ENCODE results near the gene KCNIP1. TPM values are rescaled to one million over a fixed set of nuclear protein-coding genes. Genes with fewer than 3 reads are reported as not detected.

The KCNIP1 gene
- total and polyA plus RNA-seq, 10 of the 15 experiments (the other 5 are each of a cell fraction or from before 2014, with no cell fraction given), result not detected

DNA sequence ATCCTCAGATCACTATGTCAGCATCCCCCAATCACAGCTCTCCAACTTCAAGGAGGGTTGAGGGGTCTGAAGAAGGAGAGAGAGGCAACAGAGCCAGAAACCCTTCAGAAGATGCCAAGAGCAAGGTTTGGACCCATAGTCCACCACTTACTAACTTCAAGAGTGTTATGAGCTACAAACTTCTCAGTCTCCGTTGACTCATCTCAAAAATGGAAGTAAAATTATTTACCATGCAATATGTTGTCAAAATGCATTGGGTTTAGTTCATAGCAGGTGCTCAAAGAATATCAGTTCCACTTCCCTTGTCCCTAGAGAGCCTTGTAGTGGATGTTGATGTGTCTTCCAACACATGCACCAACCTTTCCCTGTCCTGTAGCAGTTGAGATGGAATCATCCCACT lies 116.0 kb downstream of the KCNIP1 start:
- ChIA-PET POLR2A (no interaction called here), SMC1A (ENCODE audit: uncharacterized antibody, unreplicated experiment) (interaction anchor here (1.6 kb wide), 1 partner anchor 16 kb away, joined by 5 read pairs; no protein-coding TSS in a partner anchor), CTCF (interaction anchor here (1.0 to 1.9 kb wide), 4 partner anchors 12 to 195 kb away, joined by 4 to 7 read pairs (median 4); no protein-coding TSS in a partner anchor)

DNA sequence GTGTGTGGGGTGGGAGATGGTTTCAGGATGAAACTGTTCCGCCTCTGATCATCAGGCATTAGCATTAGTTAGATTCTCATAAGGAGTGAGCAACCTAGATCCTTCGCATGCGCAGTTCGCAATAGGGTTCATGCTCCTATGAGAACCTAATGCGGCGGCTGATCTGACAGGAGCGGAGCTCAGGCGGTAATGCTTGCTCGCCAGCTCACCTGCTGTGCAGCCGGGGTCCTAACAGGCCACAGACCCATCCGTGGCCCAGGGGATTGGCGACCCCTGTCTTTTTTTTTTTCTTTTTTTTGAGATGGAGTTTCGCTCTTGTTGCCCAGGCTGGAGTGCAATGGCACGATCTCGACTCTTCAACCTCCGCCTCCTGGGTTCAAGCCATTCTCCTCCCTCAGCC lies 119.1 kb downstream of the KCNIP1 start:
- ChIA-PET SMC1A (ENCODE audit: uncharacterized antibody, unreplicated experiment) (interaction anchor here (0.6 kb wide), 1 partner anchor 42 kb away, joined by 3 read pairs; no protein-coding TSS in a partner anchor), CTCF (interaction anchor here (1.3 to 1.6 kb wide), 5 partner anchors 10 to 203 kb away, joined by 3 to 6 read pairs (median 3); no protein-coding TSS in a partner anchor), POLR2A (no interaction called here), RAD21 (ENCODE audit: unreplicated experiment) (no interaction called here)
- Histone ChIP-seq H3K27me3 (replicated peaks in 1 of 2; ENCODE audit: control insufficient read depth in 2 of 2, insufficient read depth in 2 of 2, low read length in 1 of 2) (no peaks in the 10 kb centered on the region; a peak in 1 of 4 replicates), H3K27ac (ENCODE audit: control insufficient read depth, insufficient read depth) (no peak overlapping the region), H4K20me1 (ENCODE audit: control insufficient read depth, insufficient read depth) (no peaks in the 10 kb centered on the region), H3K9me3 (replicated peaks; ENCODE audit: control insufficient read depth, insufficient read depth, low read length) (no peaks in the 10 kb centered on the region), H3K79me2 (ENCODE audit: control insufficient read depth, insufficient read depth, low read length) (no peaks in the 10 kb centered on the region), H3K4me1 (ENCODE audit: control insufficient read depth, insufficient read depth, low read length) (no peaks in the 10 kb centered on the region), H2AFZ (ENCODE audit: control insufficient read depth, low read depth, low read length) (no peak overlapping the region), H3K4me3 (no peak overlapping the region), H3K36me3 (ENCODE audit: control insufficient read depth in 2 of 2, insufficient read depth in 2 of 2, low read length in 1 of 2) (no peaks in the 10 kb centered on the region), H3K9ac (ENCODE audit: control insufficient read depth, insufficient read depth, low read length) (no peak overlapping the region), H3K4me2 (ENCODE audit: control insufficient read depth, insufficient read depth) (no peak overlapping the region)
- no peak for ATAC-seq
- BruUV-seq (replicated peaks), result no TSS peak
- DNase-seq (ENCODE audit: low read depth, low spot score), result no peak
- no peak for FAIRE-seq
- WGBS (ENCODE audit: insufficient coverage, insufficient replicate concordance, low lambda C conversion rate, missing lambda C conversion rate), result 62% methylated on average over 15 of the region's 16 CpGs
- in situ Hi-C loops (cut with MboI), result loop anchor here (10.0 kb wide), 1 partner anchor 398 kb away; no protein-coding TSS in a partner anchor
- intact Hi-C loops (cut with micrococcal nuclease; ENCODE audit: unreplicated experiment), result loop anchor here (1.0 to 5.0 kb wide), 2 partner anchors 116 to 188 kb away; no protein-coding TSS in a partner anchor
- TF ChIP-seq HDAC6 (IDR thresholded peaks at IDR 0.05; ENCODE audit: unreplicated experiment), result no peak
- no peak for TF ChIP-seq MTA3 (IDR thresholded peaks at IDR 0.05; ENCODE audit: borderline replicate concordance, low read length)
- TF ChIP-seq SUPT20H (IDR thresholded peaks at IDR 0.05; ENCODE audit: borderline replicate concordance, control insufficient read depth, low read depth, low read length), result no peak
- TF ChIP-seq SMARCA5 (IDR thresholded peaks at IDR 0.05), result no peak
- TF ChIP-seq, protein P1, sequence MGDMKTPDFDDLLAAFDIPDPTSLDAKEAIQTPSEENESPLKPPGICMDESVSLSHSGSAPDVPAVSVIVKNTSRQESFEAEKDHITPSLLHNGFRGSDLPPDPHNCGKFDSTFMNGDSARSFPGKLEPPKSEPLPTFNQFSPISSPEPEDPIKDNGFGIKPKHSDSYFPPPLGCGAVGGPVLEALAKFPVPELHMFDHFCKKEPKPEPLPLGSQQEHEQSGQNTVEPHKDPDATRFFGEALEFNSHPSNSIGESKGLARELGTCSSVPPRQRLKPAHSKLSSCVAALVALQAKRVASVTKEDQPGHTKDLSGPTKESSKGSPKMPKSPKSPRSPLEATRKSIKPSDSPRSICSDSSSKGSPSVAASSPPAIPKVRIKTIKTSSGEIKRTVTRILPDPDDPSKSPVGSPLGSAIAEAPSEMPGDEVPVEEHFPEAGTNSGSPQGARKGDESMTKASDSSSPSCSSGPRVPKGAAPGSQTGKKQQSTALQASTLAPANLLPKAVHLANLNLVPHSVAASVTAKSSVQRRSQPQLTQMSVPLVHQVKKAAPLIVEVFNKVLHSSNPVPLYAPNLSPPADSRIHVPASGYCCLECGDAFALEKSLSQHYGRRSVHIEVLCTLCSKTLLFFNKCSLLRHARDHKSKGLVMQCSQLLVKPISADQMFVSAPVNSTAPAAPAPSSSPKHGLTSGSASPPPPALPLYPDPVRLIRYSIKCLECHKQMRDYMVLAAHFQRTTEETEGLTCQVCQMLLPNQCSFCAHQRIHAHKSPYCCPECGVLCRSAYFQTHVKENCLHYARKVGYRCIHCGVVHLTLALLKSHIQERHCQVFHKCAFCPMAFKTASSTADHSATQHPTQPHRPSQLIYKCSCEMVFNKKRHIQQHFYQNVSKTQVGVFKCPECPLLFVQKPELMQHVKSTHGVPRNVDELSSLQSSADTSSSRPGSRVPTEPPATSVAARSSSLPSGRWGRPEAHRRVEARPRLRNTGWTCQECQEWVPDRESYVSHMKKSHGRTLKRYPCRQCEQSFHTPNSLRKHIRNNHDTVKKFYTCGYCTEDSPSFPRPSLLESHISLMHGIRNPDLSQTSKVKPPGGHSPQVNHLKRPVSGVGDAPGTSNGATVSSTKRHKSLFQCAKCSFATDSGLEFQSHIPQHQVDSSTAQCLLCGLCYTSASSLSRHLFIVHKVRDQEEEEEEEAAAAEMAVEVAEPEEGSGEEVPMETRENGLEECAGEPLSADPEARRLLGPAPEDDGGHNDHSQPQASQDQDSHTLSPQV (IDR thresholded peaks at IDR 0.05), result no peak
- TF ChIP-seq, protein P2, sequence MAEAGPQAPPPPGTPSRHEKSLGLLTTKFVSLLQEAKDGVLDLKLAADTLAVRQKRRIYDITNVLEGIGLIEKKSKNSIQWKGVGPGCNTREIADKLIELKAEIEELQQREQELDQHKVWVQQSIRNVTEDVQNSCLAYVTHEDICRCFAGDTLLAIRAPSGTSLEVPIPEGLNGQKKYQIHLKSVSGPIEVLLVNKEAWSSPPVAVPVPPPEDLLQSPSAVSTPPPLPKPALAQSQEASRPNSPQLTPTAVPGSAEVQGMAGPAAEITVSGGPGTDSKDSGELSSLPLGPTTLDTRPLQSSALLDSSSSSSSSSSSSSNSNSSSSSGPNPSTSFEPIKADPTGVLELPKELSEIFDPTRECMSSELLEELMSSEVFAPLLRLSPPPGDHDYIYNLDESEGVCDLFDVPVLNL (IDR thresholded peaks at IDR 0.05; ENCODE audit: low read depth, low read length), result no peak
- TF ChIP-seq ZNF217 (IDR thresholded peaks at IDR 0.05), result no peak
- TF ChIP-seq ZNF274 (IDR thresholded peaks at IDR 0.05; ENCODE audit: insufficient read depth, insufficient read length), result no peak

More for the DNA sequence above, 116.0 kb downstream of the KCNIP1 start:
- RAD21 ChIA-PET (ENCODE audit: unreplicated experiment), result interaction anchor here (0.7 kb wide), 1 partner anchor 185 kb away, joined by 3 read pairs; no protein-coding TSS in a partner anchor
- FAIRE-seq, result no peak
- Histone ChIP-seq H3K9ac (ENCODE audit: control insufficient read depth, insufficient read depth, low read length) (no peak overlapping the region), H4K20me1 (ENCODE audit: control insufficient read depth, insufficient read depth) (no peaks in the 10 kb centered on the region), H3K36me3 (ENCODE audit: control insufficient read depth in 2 of 2, insufficient read depth in 2 of 2, low read length in 1 of 2) (no peaks in the 10 kb centered on the region), H3K4me1 (ENCODE audit: control insufficient read depth, insufficient read depth, low read length) (no peaks in the 10 kb centered on the region), H3K27ac (ENCODE audit: control insufficient read depth, insufficient read depth) (no peak overlapping the region), H2AFZ (ENCODE audit: control insufficient read depth, low read depth, low read length) (no peak overlapping the region), H3K79me2 (ENCODE audit: control insufficient read depth, insufficient read depth, low read length) (no peaks in the 10 kb centered on the region), H3K4me2 (ENCODE audit: control insufficient read depth, insufficient read depth) (no peak overlapping the region), H3K27me3 (replicated peaks in 1 of 2; ENCODE audit: control insufficient read depth in 2 of 2, insufficient read depth in 2 of 2, low read length in 1 of 2) (peaks cover 2 to 4% of the 10 kb centered on the region in 2 experiments; a peak in 3 of 4 replicates), H3K4me3 (no peak overlapping the region), H3K9me3 (replicated peaks; ENCODE audit: control insufficient read depth, insufficient read depth, low read length) (no peaks in the 10 kb centered on the region)
- in situ Hi-C loops (cut with MboI) (loop anchor here (10.0 kb wide), 1 partner anchor 395 kb away; no protein-coding TSS in a partner anchor), intact Hi-C loops (cut with micrococcal nuclease; ENCODE audit: unreplicated experiment) (loop anchor here (5.0 kb wide), 1 partner anchor 113 kb away; no protein-coding TSS in a partner anchor)
- TF ChIP-seq, protein P3, sequence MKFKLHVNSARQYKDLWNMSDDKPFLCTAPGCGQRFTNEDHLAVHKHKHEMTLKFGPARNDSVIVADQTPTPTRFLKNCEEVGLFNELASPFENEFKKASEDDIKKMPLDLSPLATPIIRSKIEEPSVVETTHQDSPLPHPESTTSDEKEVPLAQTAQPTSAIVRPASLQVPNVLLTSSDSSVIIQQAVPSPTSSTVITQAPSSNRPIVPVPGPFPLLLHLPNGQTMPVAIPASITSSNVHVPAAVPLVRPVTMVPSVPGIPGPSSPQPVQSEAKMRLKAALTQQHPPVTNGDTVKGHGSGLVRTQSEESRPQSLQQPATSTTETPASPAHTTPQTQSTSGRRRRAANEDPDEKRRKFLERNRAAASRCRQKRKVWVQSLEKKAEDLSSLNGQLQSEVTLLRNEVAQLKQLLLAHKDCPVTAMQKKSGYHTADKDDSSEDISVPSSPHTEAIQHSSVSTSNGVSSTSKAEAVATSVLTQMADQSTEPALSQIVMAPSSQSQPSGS (IDR thresholded peaks at IDR 0.05; ENCODE audit: low read length), result no peak
- no peak for TF ChIP-seq SMARCA5 (IDR thresholded peaks at IDR 0.05)
- BruUV-seq (replicated peaks), result no TSS peak
- WGBS (ENCODE audit: insufficient coverage, insufficient replicate concordance, low lambda C conversion rate, missing lambda C conversion rate), result 0% methylated on average over 1 of the region's 1 CpG
- ATAC-seq, result no peak
- no peak for DNase-seq (ENCODE audit: low read depth, low spot score)

All from GM12878 (cell line).